GM21515 (cell line): ENCODE data around the gene CUEDC1.
A peak's percentile ranks its signal among the peaks of the same experiment; 100 is the strongest.

Experiments used
- ATAC-seq: cut with Tn5 transposase; IDR thresholded peaks from one replicate; pipeline ENCODE4 v1.9.1; 2021; ENCODE audit not compliant: unreplicated experiment

CUEDC1 gene, protein sequence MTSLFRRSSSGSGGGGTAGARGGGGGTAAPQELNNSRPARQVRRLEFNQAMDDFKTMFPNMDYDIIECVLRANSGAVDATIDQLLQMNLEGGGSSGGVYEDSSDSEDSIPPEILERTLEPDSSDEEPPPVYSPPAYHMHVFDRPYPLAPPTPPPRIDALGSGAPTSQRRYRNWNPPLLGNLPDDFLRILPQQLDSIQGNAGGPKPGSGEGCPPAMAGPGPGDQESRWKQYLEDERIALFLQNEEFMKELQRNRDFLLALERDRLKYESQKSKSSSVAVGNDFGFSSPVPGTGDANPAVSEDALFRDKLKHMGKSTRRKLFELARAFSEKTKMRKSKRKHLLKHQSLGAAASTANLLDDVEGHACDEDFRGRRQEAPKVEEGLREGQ

DNA sequence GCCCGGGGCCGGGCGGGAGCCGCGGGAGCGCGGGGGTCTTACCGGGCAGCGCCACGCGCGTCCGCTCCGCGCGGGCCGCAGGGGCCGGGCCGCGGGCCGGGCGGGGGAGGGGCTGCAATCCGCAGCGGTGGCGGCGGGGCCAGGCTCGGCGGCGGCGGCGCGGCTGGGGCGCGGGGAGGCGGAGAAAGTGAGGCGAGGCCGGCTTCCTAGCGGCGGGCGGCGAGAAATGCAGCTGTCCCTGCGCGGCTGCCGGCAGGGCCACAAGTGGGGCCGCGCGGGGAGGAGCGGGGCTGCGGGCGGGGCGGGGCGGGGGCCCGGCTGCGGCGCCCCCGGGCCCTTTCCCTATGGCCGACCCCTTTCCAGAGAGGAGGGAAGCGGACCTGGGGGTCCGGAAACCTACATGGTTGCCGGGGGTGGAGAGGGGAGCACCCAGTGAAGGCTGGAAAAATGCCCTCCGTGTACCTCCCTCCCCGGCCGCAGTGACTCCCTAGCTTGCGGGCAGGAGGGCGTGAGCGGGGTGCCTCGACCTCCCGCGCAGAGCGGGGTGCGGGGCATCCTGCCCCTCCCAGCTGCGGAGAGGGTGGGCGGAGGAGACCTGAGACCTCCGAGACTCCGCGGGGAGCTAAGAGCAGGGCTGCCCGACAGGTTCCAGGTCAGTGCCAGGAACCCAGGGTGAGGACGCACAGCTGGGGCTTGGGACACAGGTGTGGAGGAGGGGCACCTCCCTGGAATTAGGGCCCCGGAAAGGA, at the start of gene CUEDC1:
TSS of gene CUEDC1 (minus strand) at position 230 of the 749 bp plus-strand sequence. CDS start 69,848 bp downstream, outside the sequence.
- ATAC-seq = peak; percentile 48

DNA sequence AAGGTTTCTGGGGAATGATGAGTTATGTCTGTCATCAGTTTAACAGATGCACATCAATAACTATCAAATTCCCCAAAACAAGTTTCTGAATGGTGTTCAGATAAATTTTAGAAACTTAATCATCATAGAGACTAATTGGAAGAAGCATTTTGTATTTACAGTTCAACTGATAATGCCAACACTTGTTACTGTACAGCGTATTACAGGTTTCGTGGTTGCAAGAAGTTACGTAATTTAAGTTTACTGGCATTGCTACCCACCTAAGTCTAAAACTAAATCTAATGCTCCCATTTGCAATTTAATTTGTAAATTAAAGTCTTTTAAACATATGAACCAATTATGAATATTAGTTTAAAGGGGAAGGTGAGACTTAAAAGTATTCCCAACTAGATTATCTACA, 48.8 kb upstream of the CUEDC1 start:
- ATAC-seq = no peak

DNA sequence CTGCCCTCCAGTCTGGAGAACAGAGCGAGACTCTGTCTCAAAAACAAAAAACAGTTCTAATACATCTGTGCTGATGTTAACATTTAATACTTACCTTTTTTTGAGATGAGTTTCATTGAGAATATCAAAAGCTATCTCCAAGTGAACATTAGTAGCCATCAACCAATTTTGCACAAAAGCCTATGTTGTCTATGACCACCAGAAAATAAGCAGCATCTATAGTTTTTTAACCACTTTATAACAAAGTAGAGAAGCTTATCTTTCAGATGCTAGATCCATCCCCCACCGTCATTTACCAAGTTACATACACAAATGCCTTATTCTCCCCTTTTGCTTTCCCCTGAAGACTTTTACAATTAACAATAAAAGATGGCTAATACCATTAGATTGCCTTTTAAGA, 47.8 kb upstream of the CUEDC1 start:
- ATAC-seq = no peak

DNA sequence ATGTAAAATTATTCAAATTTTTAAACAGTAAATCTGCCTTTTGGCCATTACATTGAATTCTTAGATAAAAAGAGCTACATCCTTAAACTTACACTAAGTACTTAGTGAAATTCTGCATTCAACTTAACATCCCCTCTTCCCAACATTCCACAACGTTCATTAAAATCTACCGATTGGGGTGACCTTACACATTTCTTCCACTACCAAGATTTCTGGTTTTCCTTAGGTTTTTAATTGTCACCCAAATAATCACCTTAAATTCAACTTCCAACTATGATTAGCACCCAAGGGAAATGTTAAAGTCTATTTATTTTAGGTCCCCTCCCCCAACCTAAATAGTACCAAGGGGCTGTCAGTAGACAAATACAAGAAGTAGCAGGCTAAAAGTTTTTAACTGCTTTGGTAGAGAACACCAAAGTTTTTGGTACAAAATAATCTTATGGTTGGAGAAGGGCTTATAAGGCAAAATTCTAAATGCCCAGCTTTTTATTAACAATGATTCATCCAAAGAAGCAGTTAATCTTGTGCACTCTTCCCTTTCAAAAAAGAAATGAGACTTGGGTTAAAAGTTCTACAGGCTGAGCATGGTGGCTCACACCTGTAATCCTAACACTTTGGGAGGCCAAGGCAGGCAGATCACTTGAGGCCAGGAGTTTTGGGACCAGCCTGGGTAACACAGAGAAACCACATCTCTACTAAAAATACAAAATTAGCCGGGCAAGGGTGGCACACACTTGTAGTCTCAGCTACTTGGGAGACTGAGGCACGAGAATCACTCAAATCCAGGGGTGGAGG, 47.1 kb upstream of the CUEDC1 start:
- no peak for ATAC-seq

DNA sequence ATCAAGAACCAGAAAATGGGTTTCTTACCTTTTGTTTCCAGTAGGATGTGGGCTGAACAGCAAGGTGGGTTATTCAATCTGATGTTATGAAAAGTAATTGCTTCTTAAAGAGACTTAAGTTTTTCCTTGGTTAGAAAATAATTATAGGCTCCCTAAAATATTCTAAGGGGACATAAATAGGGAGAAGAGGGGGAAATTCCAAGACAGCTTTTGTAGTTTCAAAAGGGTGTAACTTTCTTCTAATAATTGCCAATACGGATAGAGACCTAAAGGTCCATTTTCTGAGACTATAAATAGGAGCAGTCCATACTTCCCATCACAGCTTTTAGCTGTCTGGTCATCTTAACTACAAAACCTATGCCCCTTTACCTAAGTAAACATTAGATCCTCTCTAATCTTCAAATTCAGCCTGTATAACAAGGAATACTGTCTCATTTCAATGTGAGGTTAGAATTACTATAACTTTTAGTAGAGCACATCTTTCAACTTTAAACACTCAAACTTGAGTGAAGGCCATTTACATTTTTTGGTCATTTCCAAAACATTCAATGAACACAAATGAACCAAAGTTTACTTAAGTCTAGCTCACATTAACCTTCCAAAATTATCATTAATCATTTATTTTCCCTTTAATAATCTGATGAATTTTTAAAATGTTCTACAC, 46.4 kb upstream of the CUEDC1 start:
- ATAC-seq = no peak

DNA sequence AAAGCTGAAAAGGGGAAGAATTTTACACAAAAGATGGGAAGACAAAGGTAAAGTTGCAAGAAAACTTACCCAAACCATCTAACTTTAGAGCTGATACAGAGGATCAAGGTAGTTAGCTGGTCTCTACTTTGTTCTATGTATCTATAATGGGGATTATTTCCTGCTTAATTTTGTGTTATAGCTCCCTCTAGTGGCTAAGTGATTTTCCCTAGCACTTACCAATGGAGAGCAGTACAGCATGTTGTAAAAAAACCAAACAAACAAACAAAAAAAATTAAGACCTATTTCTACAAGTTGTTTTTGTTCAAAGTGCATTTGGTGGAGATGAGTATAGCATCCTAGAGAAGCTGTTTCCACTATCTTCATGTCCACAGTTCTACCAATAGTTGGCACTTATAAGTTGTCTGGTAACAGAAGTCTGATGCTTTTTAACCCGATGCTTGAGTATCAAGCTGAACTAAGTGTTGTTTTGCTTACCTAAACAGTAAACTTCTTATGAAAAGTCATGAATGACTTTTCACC, 44.3 kb upstream of the CUEDC1 start:
- ATAC-seq = peak; percentile 45

DNA sequence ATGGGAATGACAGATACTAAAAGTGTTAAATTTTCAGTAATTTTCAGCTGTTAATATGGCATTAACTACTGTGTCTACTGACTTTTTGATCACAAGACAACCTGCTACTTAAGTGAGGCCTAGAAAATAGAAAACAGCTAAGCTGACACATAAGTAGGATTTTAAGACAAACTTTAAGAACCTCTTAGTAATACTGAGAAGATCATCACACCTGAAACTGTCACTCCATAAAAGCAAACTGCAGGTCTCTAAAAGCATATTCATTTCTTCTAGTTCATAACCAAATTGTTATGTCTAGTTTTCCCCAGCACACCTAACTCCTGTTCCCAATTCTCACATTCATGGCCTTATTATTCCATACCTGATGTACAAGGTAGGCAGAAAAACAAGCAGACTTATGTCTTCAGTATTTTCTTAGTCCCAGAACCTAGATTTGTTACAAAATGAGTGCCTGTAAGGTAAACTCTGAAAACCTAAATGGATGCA, 43.8 kb upstream of the CUEDC1 start:
- no peak for ATAC-seq

DNA sequence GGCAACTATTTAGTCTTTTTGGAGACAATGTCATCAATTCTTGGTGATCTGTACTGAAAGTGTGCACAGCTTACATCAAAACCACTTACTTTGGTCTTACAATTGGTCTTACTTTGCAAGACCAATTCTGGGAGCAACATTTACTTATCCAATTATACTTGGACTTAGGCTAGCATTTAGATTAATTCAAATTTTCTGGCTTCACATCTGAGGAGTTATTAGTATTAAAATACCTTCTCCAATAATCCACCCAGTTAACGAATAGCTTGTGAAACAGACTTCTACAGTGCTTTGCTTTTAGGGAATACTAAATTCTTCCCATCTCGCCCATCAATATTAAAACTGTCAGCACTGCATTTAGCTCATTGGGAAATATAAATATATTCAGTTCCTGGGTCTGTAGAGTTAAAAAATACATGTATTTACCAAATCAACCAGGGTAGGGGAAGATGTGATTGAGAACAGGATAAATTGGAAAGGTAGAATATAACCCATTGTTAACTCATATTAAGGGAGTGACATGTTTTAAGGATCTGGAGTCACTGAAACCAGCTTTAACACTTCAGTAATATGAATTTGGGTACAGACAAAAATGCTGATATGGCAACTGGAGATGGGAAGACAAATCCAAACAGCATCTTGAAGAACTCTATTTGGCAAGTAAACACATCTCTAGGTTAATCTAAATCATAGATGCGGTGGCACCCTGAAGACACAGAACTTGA, 42.0 kb upstream of the CUEDC1 start:
- ATAC-seq = no peak

DNA sequence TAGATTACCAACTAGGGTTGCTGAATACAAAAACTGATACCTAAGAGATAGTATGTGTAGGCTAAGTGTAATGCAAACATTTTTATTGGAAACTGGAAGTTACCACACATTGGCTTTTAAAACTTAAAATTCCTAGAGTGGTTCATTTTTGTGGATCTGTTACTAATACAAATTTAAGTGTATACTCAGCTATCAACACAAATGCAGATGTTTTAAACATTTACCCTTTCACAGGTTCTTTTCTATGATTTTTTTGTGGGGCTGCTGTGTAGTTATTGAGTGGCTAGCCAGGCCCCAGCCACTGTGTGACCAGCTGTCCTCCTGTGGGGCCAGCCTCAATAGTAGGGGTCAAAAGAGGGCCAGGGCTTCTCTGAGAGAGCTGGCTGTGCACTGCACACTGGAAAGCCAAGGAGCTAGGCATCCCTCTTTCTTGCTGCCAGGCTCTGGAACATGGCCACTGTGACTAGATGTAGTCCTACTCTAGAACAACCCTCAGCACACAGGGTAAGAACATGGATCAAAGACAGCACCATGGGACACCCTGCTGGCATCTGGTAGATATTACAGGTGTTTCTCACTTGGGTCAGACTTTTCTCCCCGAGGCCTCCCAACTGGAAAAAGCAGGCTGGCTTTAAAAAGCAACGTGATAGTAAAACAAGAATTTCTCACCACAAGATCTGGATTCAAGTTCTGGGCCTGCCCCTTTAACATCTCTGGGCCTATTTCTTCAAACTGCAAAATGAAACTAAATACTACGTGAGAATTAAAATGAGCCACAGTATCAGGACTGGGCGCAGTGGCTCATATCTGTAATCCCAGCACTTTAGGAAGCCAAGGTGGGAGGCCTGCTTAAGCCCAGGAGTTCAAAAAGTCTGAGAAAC, 40.1 kb upstream of the CUEDC1 start:
- ATAC-seq = no peak

DNA sequence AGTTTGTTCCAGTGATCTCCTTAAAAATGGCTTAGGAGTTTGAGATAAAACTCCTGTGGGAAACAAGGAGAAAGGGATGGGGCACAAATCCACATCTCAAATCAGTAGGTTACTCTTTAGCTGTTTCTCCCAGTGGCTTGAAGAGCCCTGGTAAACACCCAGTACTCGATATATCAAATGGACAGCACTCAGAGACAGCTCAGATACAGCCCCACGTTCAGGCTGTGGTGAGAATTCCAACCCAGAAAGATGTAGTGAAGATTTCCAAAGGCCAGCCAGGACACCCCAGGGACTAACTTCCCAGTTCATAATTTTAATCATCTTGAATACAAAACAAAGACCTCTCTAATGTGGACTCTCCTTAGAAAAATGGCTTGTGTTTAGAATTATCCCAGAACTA, 39.2 kb upstream of the CUEDC1 start:
- ATAC-seq = no peak

DNA sequence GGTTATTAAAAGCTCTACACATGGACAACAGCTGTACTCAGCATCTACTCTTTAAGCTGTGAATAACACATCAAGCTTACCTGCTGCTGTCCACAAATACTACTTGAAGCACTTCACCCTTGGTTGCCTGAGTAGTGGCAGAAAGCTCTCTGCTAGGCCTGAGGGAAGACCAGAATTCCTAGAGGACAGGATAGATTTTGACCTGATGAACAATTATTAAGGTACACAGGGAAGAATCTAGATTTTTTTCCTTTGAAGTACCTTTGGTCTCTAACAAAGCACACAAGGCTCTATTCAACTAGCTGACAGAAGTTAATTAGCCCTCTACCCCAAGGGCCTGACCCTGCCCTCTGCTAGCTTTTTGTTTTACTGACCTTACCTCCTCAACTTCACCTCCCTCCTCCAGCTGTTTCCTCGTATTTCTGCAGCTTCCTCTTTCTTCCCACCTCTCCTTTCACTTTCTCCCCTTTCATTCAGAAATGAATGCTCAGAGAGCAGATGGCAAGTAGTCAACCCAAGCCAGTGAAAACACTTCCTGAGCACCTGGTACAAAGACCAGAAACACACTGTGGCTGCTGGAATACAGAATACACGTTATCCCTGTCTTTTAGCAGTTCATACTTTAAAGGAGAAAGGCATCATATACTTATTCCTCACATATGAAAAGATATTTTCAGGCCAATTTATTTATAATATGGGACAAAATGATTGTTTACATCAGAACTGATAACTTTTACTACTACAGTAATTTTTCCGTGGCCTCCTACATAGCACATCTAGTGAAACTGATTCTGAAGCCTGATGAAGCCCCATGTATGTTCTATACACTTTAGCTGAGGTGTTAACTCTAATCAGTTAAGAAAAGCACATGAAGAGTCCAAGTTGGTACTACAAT, 38.5 kb upstream of the CUEDC1 start:
- no peak for ATAC-seq

DNA sequence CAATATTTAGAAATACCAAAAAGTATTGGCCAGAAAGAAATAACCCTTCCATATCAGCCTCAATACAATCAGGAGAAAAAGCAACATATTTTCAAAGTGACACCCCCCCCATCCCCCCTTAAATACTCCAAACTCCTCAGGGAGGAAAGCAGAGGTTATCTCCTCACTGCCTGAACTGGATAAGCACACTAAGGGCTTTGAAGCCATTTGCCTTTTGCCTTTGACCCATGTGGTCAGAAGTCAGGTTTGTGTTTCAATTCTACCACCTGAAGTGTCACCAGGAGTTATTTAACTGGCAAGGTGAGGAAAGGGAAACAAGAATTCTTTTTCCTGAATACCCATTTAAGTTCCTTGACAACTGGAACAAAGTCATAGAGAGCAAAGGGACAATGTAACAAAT, 36.3 kb upstream of the CUEDC1 start:
- no peak for ATAC-seq

DNA sequence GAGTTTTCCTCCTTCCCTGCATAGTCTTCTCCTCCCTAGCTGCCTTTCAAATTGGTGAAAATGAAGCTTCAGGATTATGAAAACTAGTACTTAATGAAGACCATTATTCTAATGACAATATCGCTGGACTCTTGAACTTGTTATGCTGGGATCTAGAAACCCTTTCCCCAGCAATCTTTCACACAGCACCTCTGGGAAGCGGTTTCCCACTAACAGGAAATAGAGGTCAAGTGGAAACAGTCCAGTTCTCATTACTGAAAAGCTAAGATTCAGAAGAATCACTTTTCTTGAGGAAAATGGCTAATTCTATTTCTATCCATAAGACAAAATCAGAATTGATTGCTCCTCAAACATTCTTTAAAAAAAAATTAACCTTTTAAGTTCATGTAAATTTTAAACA, 34.8 kb upstream of the CUEDC1 start:
- no peak for ATAC-seq

DNA sequence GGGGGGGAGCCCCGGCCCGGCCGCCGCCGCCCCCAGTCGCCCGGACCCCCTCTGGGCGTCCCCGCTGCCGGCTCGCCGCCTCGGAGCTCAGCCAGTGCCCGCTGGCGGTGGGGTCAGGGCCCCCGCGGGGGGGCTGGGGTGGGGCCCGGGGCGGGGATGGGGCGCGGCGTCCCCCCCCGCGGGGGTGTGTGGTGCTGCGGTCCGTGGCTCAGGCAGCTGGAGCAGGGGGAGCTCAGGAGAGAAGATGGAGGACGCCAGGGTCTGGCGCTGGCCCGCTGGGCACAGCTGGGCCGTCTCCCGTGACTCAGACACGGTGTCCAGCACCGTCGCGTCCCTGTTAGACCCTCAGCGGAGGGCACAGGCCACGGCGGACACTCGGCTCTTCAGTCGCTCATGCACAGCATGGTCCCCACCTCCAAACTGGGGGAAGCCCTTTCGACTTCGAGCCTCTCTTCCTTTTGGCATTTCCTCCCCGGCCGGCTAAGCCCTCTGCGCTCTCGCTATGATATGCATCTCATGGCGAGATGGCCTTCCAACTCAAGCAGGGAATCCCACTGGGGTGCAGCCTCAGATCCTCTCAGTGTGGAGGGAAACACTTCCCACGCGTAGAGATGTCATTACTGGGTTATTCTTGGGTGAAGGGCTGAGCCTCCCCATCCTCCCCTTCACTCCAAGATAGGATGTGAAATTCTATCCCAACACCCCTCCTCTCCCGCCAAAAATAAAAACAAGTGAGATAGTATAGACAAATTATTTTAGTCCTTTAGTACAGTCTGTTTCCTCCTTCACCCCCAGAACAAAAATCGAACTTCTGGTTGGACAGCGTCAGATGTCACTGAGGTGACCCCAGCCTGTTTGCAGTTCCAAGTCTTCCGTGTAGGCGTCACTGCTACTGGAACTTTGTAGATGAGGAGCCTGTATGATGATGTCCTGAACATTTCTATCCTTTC, 33.4 kb upstream of the CUEDC1 start:
- peak; percentile 57 for ATAC-seq

DNA sequence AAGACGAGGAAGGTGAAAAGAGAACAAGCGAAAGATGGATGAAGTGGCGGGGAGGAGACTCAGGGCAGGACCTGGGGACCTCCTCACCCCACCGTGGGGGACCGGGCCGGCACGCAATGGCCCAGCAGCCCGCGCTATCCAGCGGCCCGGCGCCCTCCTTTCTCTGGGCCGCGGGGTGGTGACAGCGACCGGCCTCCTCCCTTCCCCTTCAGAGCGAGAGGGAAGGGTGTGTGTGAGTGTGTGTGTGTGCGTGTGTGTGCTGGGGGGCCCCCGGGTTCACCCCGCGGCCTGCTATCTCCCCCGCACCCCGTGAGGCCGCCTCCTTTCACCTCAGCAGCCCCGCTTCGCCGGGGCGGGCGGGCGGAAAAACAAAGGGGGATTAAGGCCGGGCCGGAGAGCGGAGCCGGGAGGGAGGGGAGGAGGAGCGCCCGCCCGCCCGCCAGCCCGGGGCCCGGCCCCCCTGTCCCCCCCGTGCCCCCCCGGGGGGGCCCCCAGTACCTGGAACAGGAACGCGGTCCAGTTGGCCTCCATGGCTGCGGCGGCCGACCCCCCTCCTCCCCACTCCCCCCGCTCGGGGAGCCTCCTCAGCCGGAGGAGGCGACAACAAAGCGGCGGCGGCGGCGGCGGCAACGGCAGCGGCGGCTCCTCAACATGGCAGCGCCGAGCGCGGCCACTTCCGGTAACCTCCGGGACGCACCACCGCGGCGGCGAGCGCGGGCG, 32.5 kb upstream of the CUEDC1 start, which contains the start of gene VEZF1:
TSS of gene VEZF1 (minus strand) at position 674 of the 720 bp plus-strand sequence. CDS start at position 531, 143 bp downstream.
- ATAC-seq = peak; percentile 55
